EH (cell line): Measurements from ENCODE around the gene FOXD1.
"Not testable (repeated sequence)": the region's sequence is repeated elsewhere in the genome, so short reads cannot be mapped to it uniquely, and the experiment has no call there.

Experiments
- DNase-seq: peaks from one replicate; pipeline ENCODE4 v3.0.0-alpha.2; 2015; ENCODE audit warnings: low read depth

Gene FOXD1

GRCh38 chr5:73460133-73460532, 11.6 kb upstream of the FOXD1 start:
- DNase-seq = no peak

DNA sequence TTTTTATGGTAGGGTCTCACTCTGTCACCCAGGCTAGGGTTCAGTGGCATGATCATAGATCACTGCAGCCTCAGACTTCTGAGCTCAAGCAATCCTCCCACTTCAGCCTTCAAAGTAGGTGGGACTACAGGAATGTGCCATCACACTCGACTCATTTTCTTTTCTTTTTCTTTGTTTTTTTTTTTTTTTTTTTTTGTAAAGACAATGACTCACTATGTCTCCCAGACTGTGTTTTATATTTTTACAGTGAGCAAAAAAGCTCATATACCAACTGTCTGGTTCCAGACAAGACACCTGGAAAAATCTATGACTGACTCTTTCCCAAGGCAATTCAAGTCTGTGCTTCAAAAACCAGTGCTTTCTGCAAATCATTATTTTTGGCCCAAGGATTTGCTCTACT, 10.8 kb upstream of the FOXD1 start:
- peak; percentile 33 for DNase-seq

- not testable (repeated sequence) for DNase-seq
Observed at GRCh38 chr5:73456462-73456861, 7.9 kb upstream of the FOXD1 start.

DNA sequence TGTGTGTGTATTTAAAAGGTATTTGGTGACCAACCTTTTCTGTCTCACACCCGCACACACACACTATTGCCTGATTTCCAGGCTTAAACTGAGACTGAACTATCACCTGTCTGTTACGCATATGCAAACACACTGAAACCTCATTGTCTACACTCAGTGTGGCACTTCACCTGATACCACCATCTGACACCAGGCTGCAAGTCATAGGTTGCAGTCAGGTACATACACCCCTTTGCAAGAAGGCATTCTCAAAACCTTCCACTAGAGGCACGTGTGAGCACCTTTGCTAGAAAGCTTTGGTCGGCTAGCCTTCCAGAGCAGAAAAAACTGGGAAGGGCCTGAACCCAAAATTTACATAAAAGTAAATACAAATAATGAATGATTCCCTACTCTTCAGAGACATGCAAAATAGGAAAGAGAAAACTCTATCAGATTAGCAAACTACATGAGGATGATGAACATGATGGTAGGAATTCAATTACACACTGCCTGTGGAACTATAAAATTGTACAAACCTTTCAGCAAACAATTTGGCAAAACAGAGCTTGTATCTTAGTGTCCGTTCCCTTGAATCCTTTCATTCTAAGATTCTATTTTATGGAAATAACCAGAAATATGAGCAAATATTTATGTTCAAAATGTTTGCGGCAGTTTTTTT, 5.9 kb upstream of the FOXD1 start:
- peak; percentile 58 for DNase-seq

GRCh38 chr5:73452215-73452614, 3.6 kb upstream of the FOXD1 start:
- DNase-seq = no peak

GRCh38 chr5:73451224-73452130, 2.9 kb upstream of the FOXD1 start:
- DNase-seq = peak; percentile 65

GRCh38 chr5:73450672-73451223, 2.2 kb upstream of the FOXD1 start:
- DNase-seq = peak; percentile 31

- DNase-seq = no peak
Observed at GRCh38 chr5:73450137-73450536, 1.6 kb upstream of the FOXD1 start.

DNA sequence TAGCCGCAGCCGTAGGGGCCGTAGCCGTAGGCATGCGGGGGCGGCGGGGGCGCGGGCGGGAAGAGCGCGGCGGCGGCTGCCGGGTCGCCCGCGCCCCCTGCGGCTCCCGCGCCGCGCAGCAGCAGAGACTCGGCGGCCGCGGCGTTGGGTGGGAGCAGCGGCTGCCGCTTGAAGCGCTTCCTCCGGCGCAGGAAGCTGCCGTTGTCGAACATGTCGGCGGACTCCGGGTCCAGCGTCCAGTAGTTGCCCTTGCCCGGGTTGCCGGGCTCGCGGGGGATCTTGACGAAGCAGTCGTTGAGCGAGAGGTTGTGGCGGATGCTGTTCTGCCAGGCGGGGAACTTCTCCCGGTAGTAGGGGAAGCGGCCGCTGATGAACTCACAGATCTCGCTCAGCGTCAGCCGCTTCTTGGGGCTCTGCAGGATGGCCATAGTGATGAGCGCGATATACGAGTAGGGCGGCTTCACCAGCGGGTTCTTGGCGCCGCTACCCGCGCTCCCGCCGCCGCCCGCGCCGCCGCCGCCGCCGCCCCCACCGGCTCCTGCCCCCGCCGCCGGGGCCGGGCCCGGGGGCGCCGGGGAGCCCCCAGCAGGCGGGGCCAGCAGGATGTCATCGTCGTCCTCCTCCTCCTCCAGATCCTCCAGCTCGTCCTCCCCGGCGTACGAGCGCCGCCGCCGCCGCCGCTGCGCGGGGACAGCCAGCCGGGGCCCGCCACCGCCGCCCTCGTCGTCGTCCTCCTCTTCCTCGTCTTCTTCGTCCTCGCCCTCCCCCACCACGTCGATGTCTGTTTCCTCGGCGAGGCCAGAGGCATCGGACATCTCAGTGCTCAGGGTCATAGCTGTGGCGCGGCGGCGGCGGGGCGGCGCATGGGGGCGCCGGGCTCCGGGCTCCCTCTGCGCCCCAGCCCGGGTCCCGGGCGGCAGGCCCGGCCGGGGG, 781 bp downstream of the FOXD1 start:
- peak; percentile 74 for DNase-seq

GRCh38 chr5:73446631-73447529, 1.7 kb downstream of the FOXD1 start:
- peak; percentile 33 for DNase-seq

GRCh38 chr5:73445665-73446630, 2.6 kb downstream of the FOXD1 start:
- no peak for DNase-seq

DNA sequence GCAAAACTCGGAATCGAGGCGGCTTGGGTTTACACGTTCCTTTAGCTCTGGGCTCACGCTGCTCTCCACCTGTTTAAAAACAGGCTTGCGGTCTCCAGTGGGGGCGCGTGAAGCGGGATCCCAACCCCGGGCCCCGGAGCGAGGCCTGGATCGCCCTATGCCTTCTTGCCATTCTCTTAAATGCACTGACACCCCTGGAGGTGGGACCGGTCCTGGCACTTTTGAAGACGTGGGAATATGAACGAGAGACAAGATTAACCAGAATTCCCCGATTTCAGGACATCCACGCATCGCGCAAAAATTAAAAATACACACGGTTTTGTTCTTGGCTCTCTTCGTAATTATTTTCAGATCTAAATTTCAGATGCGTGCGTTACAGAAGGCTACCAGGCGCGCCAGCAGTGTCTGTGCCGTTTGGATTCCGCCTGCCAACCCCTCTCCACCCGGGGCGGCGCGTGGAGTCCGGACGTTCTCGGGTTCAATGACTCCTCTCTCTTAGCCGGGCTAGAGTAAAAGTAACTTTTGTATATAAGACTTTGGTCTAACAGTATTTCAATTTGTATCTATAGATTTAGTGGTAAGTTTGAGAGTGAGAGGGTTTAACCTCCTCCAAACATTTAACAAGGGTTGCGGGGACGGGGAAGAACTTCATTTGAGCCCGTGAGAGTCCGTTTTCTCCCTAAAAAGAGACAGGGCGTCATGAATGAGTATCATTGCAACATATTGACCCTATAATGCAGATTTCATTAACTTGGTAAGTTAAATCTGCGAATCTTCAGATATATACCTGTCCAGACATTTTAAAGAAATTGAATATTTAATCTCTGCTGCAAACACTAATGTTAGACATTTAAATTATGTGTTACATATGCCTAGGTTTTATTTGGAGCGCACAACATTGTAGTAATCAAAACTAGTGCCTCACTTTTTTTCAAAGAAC, 3.8 kb downstream of the FOXD1 start:
- DNase-seq = no peak

DNA sequence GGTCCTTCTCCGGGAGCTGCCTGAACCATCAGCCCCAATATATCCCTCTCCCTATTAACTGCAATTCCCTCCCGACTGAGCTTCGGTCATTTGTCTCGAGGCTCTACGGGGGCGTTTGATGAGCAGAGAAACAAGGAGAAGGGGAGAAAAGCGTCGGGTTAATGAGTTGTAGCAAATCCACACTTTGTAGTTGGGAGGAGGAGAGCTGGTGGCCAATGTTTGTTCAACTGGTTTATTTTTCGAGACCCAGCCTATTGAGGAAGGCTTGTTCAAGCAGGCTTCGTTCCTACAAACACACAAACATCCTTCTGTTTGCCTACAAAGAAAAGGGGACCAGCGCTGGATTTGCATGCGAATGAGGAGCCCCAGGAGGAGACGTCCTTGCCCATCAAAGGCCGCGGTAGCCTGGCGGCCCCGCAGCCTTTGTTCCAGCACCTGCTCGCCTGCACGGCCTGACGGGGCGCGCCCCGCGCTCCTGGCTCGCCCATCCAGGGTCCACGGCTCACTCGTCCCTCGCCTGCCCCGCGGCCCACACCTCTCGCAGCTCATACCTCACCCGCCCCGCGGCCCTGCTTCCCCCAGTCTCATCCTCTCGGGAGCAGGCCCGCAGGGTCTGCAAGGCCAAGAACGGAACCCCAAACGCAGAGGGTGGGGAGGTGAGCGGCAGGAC, 4.6 kb downstream of the FOXD1 start:
- no peak for DNase-seq

DNA sequence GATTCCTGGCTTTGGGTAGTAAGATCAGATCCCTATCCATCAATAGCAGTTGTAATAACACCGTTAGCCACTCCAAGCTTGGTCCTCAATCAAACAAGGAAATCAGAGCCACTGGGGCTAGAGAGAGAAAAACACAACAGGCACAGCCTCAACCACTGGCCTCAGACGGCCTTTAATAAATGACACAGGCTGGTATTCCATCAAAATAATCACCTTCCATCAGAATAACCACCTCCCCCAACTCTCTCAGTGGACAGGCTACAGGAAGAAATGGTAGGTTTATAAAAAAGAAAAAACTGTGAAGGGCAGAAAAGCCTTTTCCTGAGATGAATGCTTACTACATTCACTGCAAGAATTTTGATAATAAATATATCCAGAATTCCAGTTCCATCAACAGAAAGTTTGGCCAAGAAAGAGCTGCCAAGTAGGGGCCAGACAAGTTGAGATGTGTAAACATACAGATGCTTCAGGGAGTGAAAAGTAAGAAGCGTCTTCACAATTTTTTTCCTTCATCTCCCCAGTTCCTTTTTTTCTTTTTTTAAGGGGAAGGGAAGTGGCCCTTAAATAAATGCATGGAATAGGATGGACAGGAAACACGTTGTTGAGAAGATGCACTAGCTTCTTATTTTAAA, 5.5 kb downstream of the FOXD1 start:
- DNase-seq = no peak

GRCh38 chr5:73442231-73442811, 6.3 kb downstream of the FOXD1 start:
- no peak for DNase-seq

GRCh38 chr5:73441378-73441777, 7.2 kb downstream of the FOXD1 start:
- no peak for DNase-seq

- DNase-seq = peak; percentile 29
Observed at GRCh38 chr5:73440262-73440661, 8.3 kb downstream of the FOXD1 start.
